Measurements from ENCODE around the gene GLP2R. TPM values are rescaled to one million over a fixed set of nuclear protein-coding genes. Genes with fewer than 3 reads are reported as not detected.
"Not testable (repeated sequence)": the region's sequence is repeated elsewhere in the genome, so short reads cannot be mapped to it uniquely, and the experiment has no call there.

The GLP2R gene
- total RNA-seq, 1 donor from 2014 or later, result not detected

DNA sequence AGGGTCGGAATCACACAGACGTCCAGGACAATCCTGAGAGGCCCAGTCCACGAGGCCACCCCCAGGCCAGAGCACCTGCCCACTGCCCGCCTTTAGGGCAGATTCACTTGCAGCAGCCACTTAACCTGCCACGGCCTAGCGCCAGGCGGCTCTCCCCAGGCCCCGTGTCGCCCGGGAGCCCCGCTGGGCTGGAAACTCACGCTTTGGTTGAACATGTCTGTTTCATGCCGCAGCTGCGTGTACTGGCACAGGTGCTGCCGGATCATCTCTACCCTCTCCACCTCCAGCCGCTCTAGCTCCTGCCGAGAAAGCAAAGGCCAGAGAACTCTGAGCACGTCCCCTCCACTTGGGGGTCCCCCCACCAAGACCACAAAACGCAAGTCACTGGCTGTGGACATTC is 92.1 kb downstream of the GLP2R start:
- no peak for DNase-seq (ENCODE audit: extremely low spot score, unreplicated experiment)
- Mint-ChIP-seq H3K27ac (no peak overlapping the region), H3K27me3 (no peaks in the 10 kb centered on the region), H3K4me3 (no peak overlapping the region), H3K36me3 (no peaks in the 10 kb centered on the region), H3K4me1 (ENCODE audit: unreplicated experiment) (no peaks in the 10 kb centered on the region), H3K9me3 (no peaks in the 10 kb centered on the region)
- TF ChIP-seq, protein P1, sequence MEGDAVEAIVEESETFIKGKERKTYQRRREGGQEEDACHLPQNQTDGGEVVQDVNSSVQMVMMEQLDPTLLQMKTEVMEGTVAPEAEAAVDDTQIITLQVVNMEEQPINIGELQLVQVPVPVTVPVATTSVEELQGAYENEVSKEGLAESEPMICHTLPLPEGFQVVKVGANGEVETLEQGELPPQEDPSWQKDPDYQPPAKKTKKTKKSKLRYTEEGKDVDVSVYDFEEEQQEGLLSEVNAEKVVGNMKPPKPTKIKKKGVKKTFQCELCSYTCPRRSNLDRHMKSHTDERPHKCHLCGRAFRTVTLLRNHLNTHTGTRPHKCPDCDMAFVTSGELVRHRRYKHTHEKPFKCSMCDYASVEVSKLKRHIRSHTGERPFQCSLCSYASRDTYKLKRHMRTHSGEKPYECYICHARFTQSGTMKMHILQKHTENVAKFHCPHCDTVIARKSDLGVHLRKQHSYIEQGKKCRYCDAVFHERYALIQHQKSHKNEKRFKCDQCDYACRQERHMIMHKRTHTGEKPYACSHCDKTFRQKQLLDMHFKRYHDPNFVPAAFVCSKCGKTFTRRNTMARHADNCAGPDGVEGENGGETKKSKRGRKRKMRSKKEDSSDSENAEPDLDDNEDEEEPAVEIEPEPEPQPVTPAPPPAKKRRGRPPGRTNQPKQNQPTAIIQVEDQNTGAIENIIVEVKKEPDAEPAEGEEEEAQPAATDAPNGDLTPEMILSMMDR (conservative IDR thresholded peaks at IDR 0.05), result no peak

DNA sequence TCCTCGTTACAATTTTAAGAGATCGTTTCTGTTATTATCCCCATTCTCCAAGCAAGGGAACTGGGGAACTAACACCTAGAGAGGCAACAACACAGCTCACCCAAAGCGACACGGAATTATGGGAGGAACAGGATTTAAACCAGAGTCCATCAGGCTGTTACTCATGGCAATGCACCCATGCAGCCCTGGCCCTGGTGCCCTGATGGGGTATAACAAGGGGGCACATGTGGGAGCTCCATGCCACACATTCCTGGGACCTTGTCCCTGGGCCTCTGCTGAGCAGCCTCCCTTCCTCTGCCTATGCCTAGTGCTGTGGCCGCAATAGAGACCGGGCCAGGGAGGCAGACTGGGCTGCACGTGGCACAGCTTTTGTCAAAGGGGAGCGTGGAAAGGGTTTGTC is 92.6 kb downstream of the GLP2R start:
- no peak for DNase-seq (ENCODE audit: extremely low spot score, unreplicated experiment)
- TF ChIP-seq, protein P1 (conservative IDR thresholded peaks at IDR 0.05), result no peak
- Mint-ChIP-seq H3K36me3 (no peaks in the 10 kb centered on the region), H3K4me1 (ENCODE audit: unreplicated experiment) (no peaks in the 10 kb centered on the region), H3K27ac (no peak overlapping the region), H3K4me3 (no peak overlapping the region), H3K9me3 (no peaks in the 10 kb centered on the region), H3K27me3 (no peaks in the 10 kb centered on the region)

DNA sequence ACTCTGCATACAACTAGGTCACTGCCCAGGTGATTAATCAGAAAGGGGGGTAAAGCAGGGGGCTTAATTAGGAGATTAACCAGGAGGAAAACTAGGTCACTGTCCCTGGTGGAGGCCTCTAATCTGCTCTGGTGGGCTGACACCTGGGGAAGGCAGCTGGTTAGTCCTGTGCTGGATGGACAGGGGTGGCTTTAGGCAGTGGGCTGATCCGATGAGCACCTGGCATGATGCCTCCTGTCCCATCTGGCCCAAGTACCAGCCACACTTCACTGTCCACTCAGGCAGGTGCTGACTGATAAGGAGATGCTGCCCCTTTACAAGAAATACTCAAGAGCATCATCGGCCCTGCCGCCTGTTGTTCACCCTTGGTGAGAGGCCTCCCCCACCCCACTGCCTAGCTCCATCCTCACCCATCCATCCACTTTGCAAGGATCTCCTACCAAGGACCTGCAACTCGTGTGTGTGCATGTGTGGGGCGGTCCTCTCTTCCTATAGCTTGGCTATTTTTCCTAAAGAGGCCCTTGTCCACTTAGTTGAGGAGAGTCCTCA is 93.2 kb downstream of the GLP2R start:
- Mint-ChIP-seq H3K27ac (no peak overlapping the region), H3K36me3 (no peaks in the 10 kb centered on the region), H3K4me1 (ENCODE audit: unreplicated experiment) (no peaks in the 10 kb centered on the region), H3K27me3 (no peaks in the 10 kb centered on the region), H3K4me3 (no peak overlapping the region), H3K9me3 (no peaks in the 10 kb centered on the region)
- TF ChIP-seq, protein P1 (conservative IDR thresholded peaks at IDR 0.05), result no peak
- no peak for DNase-seq (ENCODE audit: extremely low spot score, unreplicated experiment)

DNA sequence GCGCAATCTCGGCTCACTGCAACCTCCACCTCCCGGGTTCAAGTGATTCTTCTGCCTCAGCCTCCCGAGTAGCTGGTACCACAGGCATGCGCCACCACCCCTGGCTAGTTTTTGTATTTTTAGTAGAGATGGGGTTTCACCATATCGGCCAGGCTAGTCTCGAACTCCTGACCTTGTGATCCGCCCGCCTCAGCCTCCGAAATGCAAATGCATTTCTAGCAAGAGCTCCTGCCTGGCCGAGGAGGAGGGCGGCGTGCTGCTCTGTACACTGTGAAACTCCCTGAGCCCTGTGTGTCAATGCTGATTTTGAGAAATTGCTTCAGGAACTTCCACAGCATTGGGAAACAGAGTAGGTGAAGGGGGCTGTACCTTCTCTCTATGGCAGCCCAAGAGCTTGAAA is 95.5 kb downstream of the GLP2R start:
- not testable (repeated sequence) for DNase-seq (ENCODE audit: extremely low spot score, unreplicated experiment); H3K4me1 Mint-ChIP-seq (ENCODE audit: unreplicated experiment); H3K9me3 Mint-ChIP-seq; H3K27me3 Mint-ChIP-seq; H3K4me3 Mint-ChIP-seq; H3K36me3 Mint-ChIP-seq; H3K27ac Mint-ChIP-seq

DNA sequence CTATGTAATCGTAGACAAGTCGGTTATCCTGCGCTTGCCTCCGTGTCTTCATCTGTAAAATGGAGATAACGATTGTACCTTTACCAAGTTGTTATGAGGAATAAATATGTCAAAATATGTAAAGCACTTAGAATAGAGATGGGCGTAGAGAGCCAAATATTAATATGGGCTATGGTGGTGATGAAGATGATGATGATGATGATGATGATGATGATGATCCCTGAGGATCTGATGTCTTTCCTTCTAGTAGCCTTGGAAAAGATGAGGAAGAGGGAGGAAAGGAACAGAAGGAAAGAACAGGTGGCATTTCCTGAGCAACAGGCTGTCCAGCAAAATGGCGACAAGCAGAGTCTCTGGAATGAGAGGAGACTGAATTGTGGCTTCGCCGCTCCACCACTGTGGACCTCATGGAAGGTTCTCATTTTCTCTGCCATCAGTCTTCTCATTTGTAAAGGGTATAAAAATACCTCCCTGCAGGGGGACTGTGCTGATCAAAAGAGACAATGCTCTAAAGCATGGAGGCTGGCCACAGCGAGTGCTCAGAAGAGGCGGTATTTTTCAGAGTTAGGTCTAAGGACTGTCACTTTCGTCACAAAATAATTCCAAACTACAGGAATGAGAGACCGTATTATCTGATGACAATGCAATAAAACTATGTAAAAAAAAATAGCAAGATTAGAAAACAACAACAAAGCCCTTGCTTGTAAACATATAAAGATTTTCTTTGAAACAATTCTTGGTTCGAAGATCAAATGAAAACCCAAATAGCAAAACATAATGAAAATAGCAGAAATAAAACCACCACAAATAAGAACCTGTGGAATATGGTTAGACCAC is 96.5 kb downstream of the GLP2R start:
- Mint-ChIP-seq H3K36me3 (no peaks in the 10 kb centered on the region), H3K4me1 (ENCODE audit: unreplicated experiment) (peaks cover 6% of the 10 kb centered on the region), H3K4me3 (no peak overlapping the region), H3K9me3 (no peaks in the 10 kb centered on the region), H3K27me3 (peaks cover 2% of the 10 kb centered on the region), H3K27ac (no peak overlapping the region)
- TF ChIP-seq, protein P1 (conservative IDR thresholded peaks at IDR 0.05), result no peak
- DNase-seq (ENCODE audit: extremely low spot score, unreplicated experiment), result no peak

DNA sequence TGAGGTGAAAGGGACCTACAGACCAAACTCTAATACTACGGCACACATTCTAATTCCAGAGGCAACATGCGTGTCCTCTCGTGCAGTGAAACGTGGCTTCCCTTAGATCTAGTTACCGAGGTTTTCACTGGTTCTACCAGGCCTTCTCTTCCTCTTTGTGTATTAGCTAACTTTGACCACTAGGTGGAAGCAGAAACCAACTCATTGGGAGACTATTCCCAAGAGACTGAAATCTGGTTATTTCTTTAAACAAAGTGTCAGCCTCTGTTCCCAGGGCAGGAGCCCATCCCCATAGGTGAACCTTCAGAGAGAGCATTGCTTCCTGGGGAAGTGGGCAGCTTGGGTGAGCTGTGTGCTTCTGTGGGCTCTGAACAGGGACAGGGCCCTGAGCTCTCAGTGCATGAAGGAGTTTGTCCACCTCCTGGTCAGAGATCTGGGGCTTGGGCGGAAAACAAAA is 99.0 kb downstream of the GLP2R start:
- Mint-ChIP-seq H3K27ac (no peak overlapping the region), H3K4me3 (no peak overlapping the region), H3K9me3 (no peaks in the 10 kb centered on the region), H3K4me1 (ENCODE audit: unreplicated experiment) (peaks cover 13% of the 10 kb centered on the region), H3K36me3 (no peaks in the 10 kb centered on the region), H3K27me3 (peaks cover 7% of the 10 kb centered on the region)
- TF ChIP-seq, protein P1 (conservative IDR thresholded peaks at IDR 0.05), result peak; percentile 92
- DNase-seq (ENCODE audit: extremely low spot score, unreplicated experiment), result no peak

Data from type B pancreatic cell (in vitro differentiated cells).